ENCODE data around the gene ZNF438. TPM values are rescaled to one million over a fixed set of nuclear protein-coding genes. Genes with fewer than 3 reads are reported as not detected.

ZNF438 gene
- total RNA-seq, 1 donor from 2014 or later = 6.9 TPM

GRCh38 chr10:31014161-31014875 is 17.3 kb downstream of the ZNF438 start:
- DNase-seq (ENCODE audit: extremely low read depth, low read depth, low spot score) = no peak

- no peak for DNase-seq (ENCODE audit: extremely low read depth, low read depth, low spot score)
Observed at GRCh38 chr10:31013331-31013730, 18.3 kb downstream of the ZNF438 start.

DNA sequence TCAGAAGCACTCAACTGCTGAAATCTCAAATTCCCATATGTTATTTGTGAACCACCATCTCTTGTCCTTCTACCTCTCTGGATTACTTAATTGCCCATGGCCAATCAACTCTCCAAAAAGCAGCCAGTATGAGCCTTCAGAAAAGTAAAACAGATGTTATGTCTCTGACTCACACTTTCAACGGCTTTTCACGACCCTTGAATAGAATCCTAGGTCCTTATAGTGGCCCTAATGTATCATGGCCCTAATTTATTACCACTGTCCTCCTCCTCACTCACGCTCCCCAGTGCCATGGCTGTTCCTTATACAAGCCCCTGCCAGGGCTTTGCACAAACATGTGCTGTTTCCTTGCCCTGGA is 20.0 kb downstream of the ZNF438 start:
- no peak for DNase-seq (ENCODE audit: extremely low read depth, low read depth, low spot score)

DNA sequence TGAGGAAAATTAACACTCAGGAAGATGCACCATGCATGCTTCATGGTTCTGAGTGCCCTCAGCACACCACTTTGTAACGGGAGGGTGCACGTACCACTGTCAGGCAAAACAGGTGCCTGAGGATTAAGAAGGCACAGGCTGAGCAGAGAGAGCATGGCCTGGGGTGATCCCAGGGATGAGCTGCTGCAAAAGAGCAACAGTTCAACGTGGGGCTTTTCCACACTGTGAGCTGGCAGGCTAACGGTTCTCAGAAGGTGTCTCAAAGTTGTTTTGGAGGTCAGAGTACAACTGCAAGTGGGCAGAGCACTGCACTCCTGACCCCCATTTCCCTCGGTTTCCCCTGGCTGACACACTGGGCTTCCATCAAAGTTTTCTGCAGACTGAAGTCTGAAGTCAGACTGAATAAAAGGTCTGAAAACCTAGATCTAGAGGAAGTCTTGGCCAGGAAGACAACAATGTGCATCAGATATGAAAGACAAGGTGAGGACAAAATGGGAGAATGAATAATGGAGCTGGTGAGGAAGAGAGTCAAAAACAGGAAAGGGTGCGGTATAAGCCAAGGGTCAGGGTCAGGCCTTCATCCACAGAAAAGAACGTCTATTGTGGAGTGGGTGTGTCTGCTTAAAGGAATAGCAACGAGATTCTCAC is 20.5 kb downstream of the ZNF438 start:
- DNase-seq (ENCODE audit: extremely low read depth, low read depth, low spot score) = no peak

GRCh38 chr10:31010062-31010461 is 21.6 kb downstream of the ZNF438 start:
- no peak for DNase-seq (ENCODE audit: extremely low read depth, low read depth, low spot score)

- DNase-seq (ENCODE audit: extremely low read depth, low read depth, low spot score) = no peak
Observed at GRCh38 chr10:31005895-31006294, 25.8 kb downstream of the ZNF438 start.

DNA sequence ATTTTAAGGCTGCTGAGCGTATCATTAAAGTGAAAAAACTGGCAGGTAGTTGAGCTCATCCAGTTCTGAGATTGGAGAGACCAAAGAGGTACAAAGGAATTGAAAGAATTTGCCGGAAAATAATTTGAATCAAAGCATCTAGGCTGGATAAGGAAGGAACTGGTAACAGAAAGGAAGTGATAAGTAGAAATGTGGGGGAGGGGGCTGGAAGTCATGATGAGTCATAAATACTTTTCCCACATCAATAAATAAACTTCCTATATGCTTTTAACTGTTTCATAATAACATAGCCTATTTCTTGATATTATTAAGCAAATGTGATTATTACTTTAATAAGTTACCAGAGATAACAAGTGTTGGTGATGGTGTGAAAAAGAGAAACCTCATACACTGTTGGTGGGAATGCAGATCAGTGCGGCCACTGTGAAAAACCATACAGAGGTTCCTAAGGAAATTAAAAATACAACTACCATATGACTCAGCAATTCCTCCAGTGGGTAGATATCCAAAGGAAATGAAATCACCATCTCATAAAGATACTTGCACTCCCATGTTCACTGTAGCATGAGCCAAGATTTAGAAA is 27.0 kb downstream of the ZNF438 start:
- DNase-seq (ENCODE audit: extremely low read depth, low read depth, low spot score) = peak; percentile 95

GRCh38 chr10:31001740-31002139 is 29.9 kb downstream of the ZNF438 start:
- DNase-seq (ENCODE audit: extremely low read depth, low read depth, low spot score) = no peak

DNA sequence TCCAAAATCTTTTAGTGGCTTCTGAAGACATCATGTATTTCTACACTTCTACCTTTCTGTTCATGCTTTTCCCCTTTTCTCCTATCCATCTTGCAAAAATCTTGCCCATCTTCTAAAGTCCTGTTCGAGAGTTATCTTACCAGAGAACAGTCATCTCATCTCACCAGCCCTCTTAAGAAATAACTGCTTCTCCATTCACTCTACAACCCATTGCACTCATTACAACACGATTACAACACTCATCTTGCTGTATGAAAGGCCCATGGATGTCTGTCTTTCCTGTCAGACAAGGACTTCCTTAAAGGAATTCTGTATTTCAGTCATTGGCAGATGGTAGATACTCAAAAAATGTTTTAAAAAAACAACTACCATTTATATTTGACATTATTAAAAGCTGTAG is 30.8 kb downstream of the ZNF438 start:
- no peak for DNase-seq (ENCODE audit: extremely low read depth, low read depth, low spot score)

- no peak for DNase-seq (ENCODE audit: extremely low read depth, low read depth, low spot score)
Observed at GRCh38 chr10:31000071-31000782, 31.4 kb downstream of the ZNF438 start.

GRCh38 chr10:30999070-30999712 is 32.5 kb downstream of the ZNF438 start:
- DNase-seq (ENCODE audit: extremely low read depth, low read depth, low spot score) = no peak

DNA sequence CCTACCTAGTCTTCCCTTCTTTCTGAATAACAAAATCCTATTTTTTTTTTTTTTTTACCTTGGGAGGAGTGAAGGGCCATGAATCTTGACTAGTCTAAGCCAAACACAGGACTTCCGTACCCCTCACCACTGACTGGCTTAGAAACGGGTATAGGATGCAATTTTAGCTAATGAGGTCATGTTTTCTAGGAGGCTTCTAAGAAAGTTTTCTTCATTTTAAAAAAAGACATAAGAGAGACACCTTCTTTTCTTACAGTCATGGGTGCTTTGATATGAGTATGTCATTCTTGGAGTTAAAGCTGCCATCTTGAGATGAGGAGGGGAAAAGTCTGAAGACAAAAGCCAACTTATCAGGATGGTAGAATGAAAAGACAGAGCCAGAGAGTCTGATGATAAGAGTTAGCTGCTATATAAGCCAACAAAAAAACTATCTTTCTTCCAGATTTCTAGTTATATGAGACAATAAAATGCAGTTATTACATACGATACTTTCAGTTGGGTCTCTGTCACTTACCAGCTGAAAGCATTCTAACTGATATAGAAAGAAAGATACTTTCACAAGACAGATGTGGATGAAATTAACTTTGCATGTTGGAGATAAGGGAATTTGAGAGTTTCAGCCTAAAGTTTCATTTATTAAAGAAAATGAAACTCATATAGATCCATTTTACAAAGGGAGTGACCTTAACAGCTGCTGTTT is 34.0 kb downstream of the ZNF438 start:
- DNase-seq (ENCODE audit: extremely low read depth, low read depth, low spot score) = no peak

GRCh38 chr10:30996481-30997005 is 35.1 kb downstream of the ZNF438 start:
- no peak for DNase-seq (ENCODE audit: extremely low read depth, low read depth, low spot score)

- no peak for DNase-seq (ENCODE audit: extremely low read depth, low read depth, low spot score)
Observed at GRCh38 chr10:30995081-30995770, 36.4 kb downstream of the ZNF438 start.

DNA sequence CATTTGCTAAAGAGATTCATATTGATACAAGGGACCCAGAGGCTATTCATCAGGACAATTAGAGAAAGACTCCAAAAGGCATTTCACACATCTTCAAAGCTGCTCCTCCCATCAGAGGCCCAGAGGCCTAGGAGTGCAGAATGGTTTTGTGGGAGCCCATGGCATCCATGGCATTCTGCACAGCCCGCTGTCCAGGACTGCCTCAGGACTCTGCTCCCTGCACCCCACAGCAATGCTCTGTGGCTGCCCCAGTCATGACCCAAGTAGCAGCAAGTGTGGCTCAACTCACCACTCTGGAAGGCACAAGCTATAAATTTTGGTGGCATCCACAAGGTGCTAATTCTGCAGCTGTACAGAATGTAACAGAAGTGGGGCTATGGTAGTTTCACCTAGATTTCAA is 38.5 kb downstream of the ZNF438 start:
- DNase-seq (ENCODE audit: extremely low read depth, low read depth, low spot score) = no peak

- DNase-seq (ENCODE audit: extremely low read depth, low read depth, low spot score) = no peak
Observed at GRCh38 chr10:30992681-30993080, 39.0 kb downstream of the ZNF438 start.

- no peak for DNase-seq (ENCODE audit: extremely low read depth, low read depth, low spot score)
Observed at GRCh38 chr10:30991647-30992011, 40.0 kb downstream of the ZNF438 start.

DNA sequence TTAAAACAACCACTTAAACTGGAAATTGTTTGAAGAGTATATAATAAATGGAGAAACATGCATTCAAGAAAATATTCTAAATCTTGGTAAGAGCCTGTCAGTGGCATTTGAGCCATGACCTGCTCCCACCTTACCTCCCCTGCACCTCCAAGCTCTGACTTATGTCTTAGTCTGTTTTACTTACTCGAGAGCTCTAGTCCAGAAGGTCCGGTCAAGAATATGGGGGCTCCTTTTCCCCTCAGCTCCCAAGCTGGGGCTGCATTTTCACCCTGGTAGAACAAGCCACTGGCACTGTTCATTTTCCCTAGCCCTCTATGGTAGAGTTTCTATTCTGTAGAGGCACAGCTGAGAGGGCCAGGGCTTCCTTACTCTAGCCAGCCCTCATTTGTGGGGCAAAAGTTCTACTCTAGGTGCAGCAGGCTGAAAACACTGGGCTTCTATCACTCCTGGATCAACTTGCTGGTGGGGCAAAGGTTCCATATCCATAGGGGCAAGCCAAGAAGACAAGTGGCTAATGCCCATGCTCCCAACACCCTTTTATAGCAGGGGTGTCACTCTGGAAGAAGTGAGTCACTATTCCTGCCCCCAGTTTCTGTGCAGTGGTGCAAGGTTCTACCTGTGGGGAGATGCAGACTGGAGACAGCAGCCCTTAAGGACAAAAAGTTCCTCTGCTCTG is 40.6 kb downstream of the ZNF438 start:
- DNase-seq (ENCODE audit: extremely low read depth, low read depth, low spot score) = no peak

GRCh38 chr10:30990351-30990750 is 41.3 kb downstream of the ZNF438 start:
- DNase-seq (ENCODE audit: extremely low read depth, low read depth, low spot score) = no peak

All from glomerular endothelial cell (primary cell).